ENCODE results near the gene HOXC13.

- TF ChIP-seq CTCF (IDR thresholded peaks at IDR 0.05) (no peak), POLR2AphosphoS5 (IDR thresholded peaks at IDR 0.05) (no peak)
Observed at GRCh38 chr12:53947743-53948142, 9.1 kb downstream of the HOXC13 start.

Data from prostate gland (tissue), 2 donors.